KMS-11 (cell line): ENCODE results near the gene GPER1.

ENCODE experiments used
- H2AFZ ChIP-seq: fragments of 200-600 bp; sonication (generic); 2 replicates; pipeline ENCODE4 v1.6.1; 2016; ENCODE audit warnings: antibody characterized with exemption, mixed run types, low read depth
- H3K27ac ChIP-seq: fragments of 200-600 bp; sonication (generic); 2 replicates; pipeline ENCODE4 v1.6.1; 2016; ENCODE audit warnings: mild to moderate bottlenecking, mixed run types
- H3K27me3 ChIP-seq: fragments of 200-600 bp; sonication (generic); 2 replicates; pipeline ENCODE4 v1.6.1; 2017; ENCODE audit warnings: mild to moderate bottlenecking, low read depth, mixed run types, moderate library complexity; ENCODE audit not compliant: insufficient read depth
- H3K36me3 ChIP-seq: fragments of 200-600 bp; sonication (generic); 2 replicates; pipeline ENCODE4 v1.6.1; 2017; ENCODE audit warnings: mild to moderate bottlenecking, mixed run types; ENCODE audit not compliant: insufficient read depth
- H3K4me1 ChIP-seq: fragments of 200-600 bp; sonication (generic); 2 replicates; pipeline ENCODE4 v1.6.1; 2016; ENCODE audit warnings: mild to moderate bottlenecking, low read depth, mixed run types; ENCODE audit not compliant: poor library complexity, severe bottlenecking
- H3K4me2 ChIP-seq: fragments of 200-600 bp; sonication (generic); 2 replicates; pipeline ENCODE4 v1.7.0; 2016; ENCODE audit warnings: mild to moderate bottlenecking, mixed run types
- H3K4me3 ChIP-seq: fragments of 200-600 bp; sonication (generic); IDR thresholded peaks from 2 replicates; pipeline ENCODE4 v1.6.1; 2017; ENCODE audit warnings: low read depth, low read length, mixed read lengths; ENCODE audit not compliant: insufficient read depth
- H3K79me2 ChIP-seq: fragments of 200-600 bp; sonication (generic); 2 replicates; pipeline ENCODE4 v1.6.1; 2016; ENCODE audit warnings: low read depth, mixed run types; ENCODE audit not compliant: insufficient read depth
- H3K9ac ChIP-seq: fragments of 200-600 bp; sonication (generic); 2 replicates; pipeline ENCODE4 v1.6.1; 2016; ENCODE audit warnings: mild to moderate bottlenecking, mixed run types
- H4K20me1 ChIP-seq: fragments of 200-600 bp; sonication (generic); 2 replicates; pipeline ENCODE4 v1.6.1; 2016; ENCODE audit warnings: mild to moderate bottlenecking, mixed run types; ENCODE audit not compliant: insufficient read depth
- CTCF ChIP-seq: fragments of 200-600 bp; sonication (generic); conservative IDR thresholded peaks from 2 replicates; pipeline ENCODE4 v1.6.1; 2017; ENCODE audit warnings: low read depth, mild to moderate bottlenecking, antibody characterized with exemption, low read length, moderate library complexity, mixed read lengths

The GPER1 gene

GRCh38 chr7:1098243-1099153 is 10.6 kb downstream of the GPER1 start:
- Histone ChIP-seq H3K9ac (no peak overlapping the region), H3K4me2 (no peak overlapping the region), H3K79me2 (no peaks in the 10 kb centered on the region), H4K20me1 (no peaks in the 10 kb centered on the region), H3K4me3 (no peak overlapping the region), H2AFZ (no peak overlapping the region), H3K36me3 (no peaks in the 10 kb centered on the region), H3K27me3 (no peaks in the 10 kb centered on the region), H3K4me1 (no peaks in the 10 kb centered on the region), H3K27ac (no peak overlapping the region)
- no peak for TF ChIP-seq CTCF

GRCh38 chr7:1099154-1099542 is 11.2 kb downstream of the GPER1 start:
- no peak overlapping the region for H3K4me3 ChIP-seq
- no peak overlapping the region for H2AFZ ChIP-seq
- no peaks in the 10 kb centered on the region for H3K27me3 ChIP-seq
- H3K27ac ChIP-seq = no peak overlapping the region
- no peaks in the 10 kb centered on the region for H3K4me1 ChIP-seq
- no peaks in the 10 kb centered on the region for H4K20me1 ChIP-seq
- TF ChIP-seq CTCF = no peak
- H3K36me3 ChIP-seq = no peaks in the 10 kb centered on the region
- no peak overlapping the region for H3K9ac ChIP-seq
- H3K79me2 ChIP-seq = no peaks in the 10 kb centered on the region
- no peak overlapping the region for H3K4me2 ChIP-seq

- no peaks in the 10 kb centered on the region for H4K20me1 ChIP-seq
- no peaks in the 10 kb centered on the region for H3K79me2 ChIP-seq
- H3K27me3 ChIP-seq = no peaks in the 10 kb centered on the region
- H3K36me3 ChIP-seq = no peaks in the 10 kb centered on the region
- H3K27ac ChIP-seq = no peak overlapping the region
- H3K4me3 ChIP-seq = no peak overlapping the region
- TF ChIP-seq CTCF = no peak
- no peak overlapping the region for H3K9ac ChIP-seq
- H3K4me2 ChIP-seq = no peak overlapping the region
- H2AFZ ChIP-seq = no peak overlapping the region
- H3K4me1 ChIP-seq = no peaks in the 10 kb centered on the region
Observed at GRCh38 chr7:1099637-1100036, 11.7 kb downstream of the GPER1 start.

GRCh38 chr7:1100386-1100785 is 12.5 kb downstream of the GPER1 start:
- Histone ChIP-seq H3K27me3 (no peaks in the 10 kb centered on the region), H2AFZ (no peak overlapping the region), H3K4me2 (no peak overlapping the region), H3K36me3 (no peaks in the 10 kb centered on the region), H4K20me1 (no peaks in the 10 kb centered on the region), H3K4me3 (no peak overlapping the region), H3K79me2 (no peaks in the 10 kb centered on the region), H3K27ac (no peak overlapping the region), H3K4me1 (no peaks in the 10 kb centered on the region), H3K9ac (no peak overlapping the region)
- no peak for TF ChIP-seq CTCF
